ENCODE measurements around the gene SLC39A7. TPM values are rescaled to one million over a fixed set of nuclear protein-coding genes. Genes with fewer than 3 reads are reported as not detected.

SLC39A7 gene
- total and polyA plus RNA-seq, 2 of the 13 experiments (the other 11 are each of a cell fraction or from before 2014, with no cell fraction given) = 142 to 229 TPM

- no peak for TF ChIP-seq LRRFIP1 (CRISPR knock-in tag; conservative IDR thresholded peaks at IDR 0.05)
- no peak for TF ChIP-seq CREB3 (CRISPR knock-in tag; IDR thresholded peaks at IDR 0.05)
- no peak for TF ChIP-seq ZNF792 (CRISPR knock-in tag; IDR thresholded peaks at IDR 0.05)
Measured at GRCh38 chr6:33187809-33188208, 12.9 kb upstream of the SLC39A7 start (continued).

- no peaks in the 10 kb centered on the region for H4K20me1 ChIP-seq (ENCODE audit: insufficient read depth, low read length)
- H3K36me3 ChIP-seq (replicated peaks in 1 of 2; ENCODE audit: control insufficient read depth in 1 of 2, insufficient read depth in 2 of 2, low read length in 2 of 2) = peaks cover 0 to 2% of the 10 kb centered on the region in 2 experiments; a peak in 2 of 5 replicates
- CTCF ChIA-PET (ENCODE audit: low intra/inter-chr PET ratio, low total read pairs) = no interaction called here
- no peak for FAIRE-seq
- H3K4me3 ChIP-seq (replicated peaks in 1 of 3; ENCODE audit: insufficient read depth in 1 of 3, low read depth in 2 of 3, low read length in 3 of 3) = no peak overlapping the region
- POLR2A ChIA-PET = interaction anchor here (2.5 kb wide), 1 partner anchor 10 kb away, joined by 20 read pairs; no protein-coding TSS in a partner anchor
- peaks cover 0 to 15% of the 10 kb centered on the region in 2 experiments; a peak in 2 of 5 replicates for H3K27me3 ChIP-seq (ENCODE audit: control insufficient read depth in 1 of 2, insufficient read depth in 2 of 2, low read length in 2 of 2)
- H3K27ac ChIP-seq (ENCODE audit: extremely low read length, insufficient read depth, low read length) = no peak overlapping the region
- no peak for DNase-seq (ENCODE audit: low spot score)
- H3K4me1 ChIP-seq (ENCODE audit: insufficient read depth, low read length) = peaks cover 28% of the 10 kb centered on the region
- H3K79me2 ChIP-seq (ENCODE audit: insufficient read depth, low read length) = no peaks in the 10 kb centered on the region
- H3K9ac ChIP-seq (ENCODE audit: insufficient read depth, low read depth, low read length) = no peak overlapping the region
- BruUV-seq (replicated peaks) = no TSS peak
- in situ Hi-C loops (cut with HindIII; ENCODE audit: extremely low pct_ligation_motif_present, low pct_unique_long_range_greater_than_20kb) (no loop called here), intact Hi-C loops (cut with micrococcal nuclease; ENCODE audit: unreplicated experiment) (no loop called here)
- no peak for ATAC-seq
- WGBS (ENCODE audit: low lambda C conversion rate) = 56% methylated on average over 7 of the region's 8 CpGs
- H3K4me2 ChIP-seq (ENCODE audit: low read depth, low read length) = no peak overlapping the region
- no peak overlapping the region for H2AFZ ChIP-seq (ENCODE audit: low read length)
- H3K9me3 ChIP-seq (ENCODE audit: low read length) = peaks cover 2% of the 10 kb centered on the region; the same call in 1 of the 2 replicates
- no peak for TF ChIP-seq ZNF670 (CRISPR knock-in tag; IDR thresholded peaks at IDR 0.05; ENCODE audit: borderline replicate concordance)
- TF ChIP-seq SRSF4 (IDR thresholded peaks at IDR 0.05; ENCODE audit: low read depth, low read length, poor library complexity, severe bottlenecking) = no peak
- TF ChIP-seq E2F1 (CRISPR knock-in tag; IDR thresholded peaks at IDR 0.05) = no peak
- no peak for TF ChIP-seq ZNF207 (IDR thresholded peaks at IDR 0.05; ENCODE audit: borderline replicate concordance)
- TF ChIP-seq BCLAF1 (IDR thresholded peaks at IDR 0.05) = no peak
- no peak for TF ChIP-seq ZNF326 (CRISPR knock-in tag; IDR thresholded peaks at IDR 0.05; ENCODE audit: borderline replicate concordance)
- TF ChIP-seq SMARCC2 (IDR thresholded peaks at IDR 0.05) = no peak
- no peak for TF ChIP-seq AGO1 (IDR thresholded peaks at IDR 0.05; ENCODE audit: low read depth, low read length, poor library complexity, severe bottlenecking)
- no peak for TF ChIP-seq RORA (CRISPR knock-in tag; IDR thresholded peaks at IDR 0.05)
- no peak for TF ChIP-seq HOXA7 (CRISPR knock-in tag; IDR thresholded peaks at IDR 0.05)
- TF ChIP-seq TIGD3 (CRISPR knock-in tag; IDR thresholded peaks at IDR 0.05; ENCODE audit: borderline replicate concordance) = no peak
- no peak for TF ChIP-seq ZNF451 (CRISPR knock-in tag; IDR thresholded peaks at IDR 0.05)
Measured at GRCh38 chr6:33189164-33189563, 11.5 kb upstream of the SLC39A7 start.
